MCF 10A (cell line): ENCODE data around the gene LYSMD2. TPM values are rescaled to one million over a fixed set of nuclear protein-coding genes. Genes with fewer than 3 reads are reported as not detected.

Experiments
- BruUV-seq: library from RNA; stranded (reverse); fragments of 400-500 nt; replicated peaks from 2 replicates; lab custom pipeline; 2021; lab: Mats Ljungman, UMichigan
- CTCF ChIA-PET: fragments of 300-600 bp; sonication (Branson Sonifier 250); formaldehyde crosslinking; extraction: SDS; loops from one replicate; lab custom pipeline; 2021; ENCODE audit warnings: antibody characterized with exemption, inconsistent platforms; lab: Yijun Ruan, JAX
- POLR2A ChIA-PET: fragments of 300-600, 350-650 bp; sonication (Branson Sonifier 250); formaldehyde crosslinking; extraction: SDS; loops from one replicate; lab custom pipeline; 2020; ENCODE audit warnings: antibody characterized with exemption, inconsistent platforms; lab: Yijun Ruan, JAX
- DNase-seq: peaks from one replicate; pipeline ENCODE4 v3.0.0-alpha.2; 2018; ENCODE audit not compliant: unreplicated experiment
- H3K27ac Mint-ChIP-seq: one replicate; pipeline ENCODE4 v1.8.0; 2022; ENCODE audit warnings: mild to moderate bottlenecking, low read depth, mixed read lengths; ENCODE audit not compliant: unreplicated experiment
- H3K27me3 Mint-ChIP-seq: one replicate; pipeline ENCODE4 v1.8.0; 2022; ENCODE audit warnings: mixed read lengths; ENCODE audit not compliant: insufficient read depth, unreplicated experiment
- H3K36me3 Mint-ChIP-seq: one replicate; pipeline ENCODE4 v1.8.0; 2022; ENCODE audit warnings: mild to moderate bottlenecking, moderate library complexity, mixed read lengths; ENCODE audit not compliant: insufficient read depth, unreplicated experiment
- H3K4me1 Mint-ChIP-seq: one replicate; pipeline ENCODE4 v1.8.0; 2022; ENCODE audit warnings: mixed read lengths; ENCODE audit not compliant: insufficient read depth, unreplicated experiment
- H3K4me3 Mint-ChIP-seq: one replicate; pipeline ENCODE4 v1.8.0; 2022; ENCODE audit warnings: mild to moderate bottlenecking, moderate library complexity, mixed read lengths; ENCODE audit not compliant: unreplicated experiment
- H3K9me3 Mint-ChIP-seq: one replicate; pipeline ENCODE4 v1.8.0; 2022; ENCODE audit warnings: mixed read lengths; ENCODE audit not compliant: unreplicated experiment
- CTCF ChIP-seq: fragments of 200-600 bp; IDR thresholded peaks from one replicate; pipeline ENCODE4 v1.8.0; 2022; ENCODE audit warnings: antibody characterized with exemption, mild to moderate bottlenecking; ENCODE audit not compliant: unreplicated experiment
- intact Hi-C: fragments of 100-400 bp; cut with micrococcal nuclease; formaldehyde crosslinking; loops from 2 replicates; pipeline ENCODE4 v1.14.1; 2022
- total RNA-seq: library from RNA; stranded (reverse); gene quantifications from 2 replicates; pipeline ENCODE4 v1.2.3, GENCODE V29; 2022

The LYSMD2 gene
- total RNA-seq, 1 experiment from 2014 or later = 14.3 TPM

- Mint-ChIP-seq H3K4me3 (peak overlapping the region; percentile 77), H3K9me3 (no peaks in the 10 kb centered on the region), H3K27me3 (no peaks in the 10 kb centered on the region), H3K36me3 (no peaks in the 10 kb centered on the region), H3K27ac (peak overlapping the region; percentile 39), H3K4me1 (peaks cover 31% of the 10 kb centered on the region)
- TF ChIP-seq CTCF = no peak
- CTCF ChIA-PET = interaction anchor here (0.6 to 5.4 kb wide), 4 partner anchors 40 to 132 kb away, joined by 3 to 40 read pairs (median 7); no protein-coding TSS in a partner anchor
- peak; percentile 56 for DNase-seq
- intact Hi-C loops = no loop called here
- no TSS peak for BruUV-seq
- POLR2A ChIA-PET = interaction anchor here (0.7 to 5.7 kb wide), 10 partner anchors 8 to 143 kb away, joined by 3 to 69 read pairs (median 14); partner anchors contain the start of genes DMXL2 and TMOD2
These were observed 1.4 kb downstream of the LYSMD2 start for GRCh38 chr15:51736069-51736468.

GRCh38 chr15:51735228-51736010, 2.0 kb downstream of the LYSMD2 start:
- TF ChIP-seq CTCF = no peak
- Mint-ChIP-seq H3K4me3 (peak overlapping the region; percentile 77), H3K9me3 (no peaks in the 10 kb centered on the region), H3K27ac (no peak overlapping the region), H3K36me3 (no peaks in the 10 kb centered on the region), H3K27me3 (no peaks in the 10 kb centered on the region), H3K4me1 (peaks cover 36% of the 10 kb centered on the region)
- BruUV-seq = no TSS peak
- ChIA-PET POLR2A (interaction anchor here (0.7 to 5.7 kb wide), 8 partner anchors 7 to 86 kb away, joined by 3 to 69 read pairs (median 10); partner anchors contain the start of gene TMOD2), CTCF (interaction anchor here (0.7 to 5.4 kb wide), 3 partner anchors 40 to 85 kb away, joined by 3 to 40 read pairs (median 11); no protein-coding TSS in a partner anchor)
- intact Hi-C loops = no loop called here
- no peak for DNase-seq

- Mint-ChIP-seq H3K9me3 (no peaks in the 10 kb centered on the region), H3K4me3 (no peak overlapping the region), H3K27ac (peak overlapping the region; percentile 96), H3K4me1 (peaks cover 22% of the 10 kb centered on the region), H3K36me3 (no peaks in the 10 kb centered on the region), H3K27me3 (no peaks in the 10 kb centered on the region)
- no peak for DNase-seq
- BruUV-seq = no TSS peak
- TF ChIP-seq CTCF = no peak
- ChIA-PET CTCF (interaction anchor here (1.3 to 3.5 kb wide), 4 partner anchors 44 to 83 kb away, joined by 4 to 32 read pairs (median 6); no protein-coding TSS in a partner anchor), POLR2A (interaction anchor here (0.6 to 2.5 kb wide), 7 partner anchors 10 to 95 kb away, joined by 3 to 12 read pairs (median 4); no protein-coding TSS in a partner anchor)
- intact Hi-C loops = no loop called here
These were observed 4.8 kb downstream of the LYSMD2 start for GRCh38 chr15:51732646-51733045.
